Endothelial cell of umbilical vein (primary cell): ENCODE data around the gene AHRR. TPM values are rescaled to one million over a fixed set of nuclear protein-coding genes. Genes with fewer than 3 reads are reported as not detected.

ENCODE experiments used
- BruUV-seq: library from RNA; stranded (reverse); fragments of 400-500 nt; replicated peaks from 2 replicates; lab custom pipeline; 2021; lab: Mats Ljungman, UMichigan
- CTCF ChIA-PET: fragments of 300-600, 350-600 bp; sonication (Branson Sonifier 250); formaldehyde crosslinking; loops from one replicate; lab custom pipeline; 2021; ENCODE audit warnings: antibody characterized with exemption, inconsistent platforms; lab: Charles Lee
- POLR2A ChIA-PET: fragments of 300-600, 350-600 bp; sonication (Branson Sonifier 250); formaldehyde crosslinking; loops from one replicate; lab custom pipeline; 2021; ENCODE audit warnings: antibody characterized with exemption, inconsistent platforms; lab: Charles Lee
- DNase-seq: peaks from one replicate; pipeline ENCODE4 v3.0.0-alpha.2; 2011; ENCODE audit warnings: low read depth, low spot score
- FAIRE-seq: peaks from 2 replicates; lab custom pipeline; 2011; peaks lifted over from hg19 to GRCh38; lab: Jason Lieb, UNC
- H2AFZ ChIP-seq: 2 replicates; pipeline ENCODE4 v1.6.0; 2012; ENCODE audit warnings: low read depth, low read length, control low read depth, inconsistent platforms
- H3K27ac ChIP-seq: 2 replicates; pipeline ENCODE4 v1.5.1; 2011; ENCODE audit warnings: low read depth, mild to moderate bottlenecking, control low read depth, low read length, moderate library complexity; ENCODE audit not compliant: insufficient read depth
- H3K27me3 ChIP-seq, 2 experiments: 2 replicates each; pipeline versions ENCODE4 v1.6.0 to v1.6.1; 2011; ENCODE audit warnings: low read length in 2 of 2, mixed read lengths in 1 of 2; ENCODE audit not compliant: control insufficient read depth in 2 of 2, insufficient read depth in 2 of 2
- H3K36me3 ChIP-seq, 2 experiments: 2 replicates in 1 of 2; 3 replicates in 1 of 2; pipeline ENCODE4 v1.5.1; 2011; ENCODE audit warnings: low read length in 2 of 2, mild to moderate bottlenecking in 1 of 2, moderate library complexity in 1 of 2; ENCODE audit not compliant: control insufficient read depth in 2 of 2, insufficient read depth in 2 of 2; ENCODE audit errors: extremely low read depth in 1 of 2
- H3K4me1 ChIP-seq: 3 replicates; pipeline ENCODE4 v1.5.1; 2011; ENCODE audit warnings: mild to moderate bottlenecking, low read length; ENCODE audit not compliant: control insufficient read depth, insufficient read depth; ENCODE audit errors: extremely low read depth
- H3K4me2 ChIP-seq: 2 replicates; pipeline ENCODE4 v1.6.1; 2011; ENCODE audit warnings: low read length, control low read depth, mixed read lengths; ENCODE audit not compliant: insufficient read depth
- H3K4me3 ChIP-seq, 3 experiments: fragments of 200-600 bp in 1 of 3; sonication (generic), shearing (Covaris generic) in 1 of 3; replicated peaks in 1 of 3; 2 replicates each; pipeline ENCODE4 v1.5.1; 2011 to 2016; ENCODE audit warnings: control low read depth in 3 of 3, low read length in 3 of 3, mild to moderate bottlenecking in 2 of 3, inconsistent platforms in 1 of 3, low read depth in 1 of 3, moderate library complexity in 1 of 3; ENCODE audit not compliant: insufficient read depth in 1 of 3
- H3K79me2 ChIP-seq: 2 replicates; pipeline ENCODE4 v1.6.0; 2012; ENCODE audit warnings: low read length, inconsistent platforms; ENCODE audit not compliant: control insufficient read depth, insufficient read depth
- H3K9ac ChIP-seq: replicated peaks from 2 replicates; pipeline ENCODE3; 2011; ENCODE audit warnings: low read length, control low read depth; ENCODE audit not compliant: insufficient read depth; ENCODE audit errors: extremely low read depth
- H3K9me1 ChIP-seq: replicated peaks from 3 replicates; pipeline ENCODE4 v1.6.0; 2011; ENCODE audit warnings: mild to moderate bottlenecking, low read length; ENCODE audit not compliant: control insufficient read depth, insufficient read depth; ENCODE audit errors: extremely low read depth
- H3K9me3 ChIP-seq: replicated peaks from 2 replicates; pipeline ENCODE4 v1.5.1; 2012; ENCODE audit warnings: low read length, inconsistent platforms; ENCODE audit not compliant: control insufficient read depth, insufficient read depth
- H4K20me1 ChIP-seq: replicated peaks from 2 replicates; pipeline ENCODE3; 2011; ENCODE audit warnings: mild to moderate bottlenecking, low read length; ENCODE audit not compliant: control insufficient read depth, insufficient read depth; ENCODE audit errors: extremely low read depth
- GATA2 ChIP-seq: IDR thresholded peaks from 2 replicates; pipeline ENCODE4 v1.7.0; 2011; ENCODE audit warnings: low read depth, mild to moderate bottlenecking, moderate library complexity, mixed read lengths, low read length; ENCODE audit not compliant: insufficient read length, insufficient read depth
- dilution Hi-C: fragments of 300-500 bp; cut with MboI; formaldehyde crosslinking; loops from one replicate; pipeline ENCODE4 v1.15.0; 2019; ENCODE audit warnings: low sequenced_read_pairs; ENCODE audit not compliant: extremely low pct_ligation_motif_present
- intact Hi-C: fragments of 100-400 bp; cut with micrococcal nuclease; formaldehyde crosslinking; loops from one replicate; pipeline ENCODE4 v1.10.0; 2022
- polyA plus RNA-seq, 4 experiments: library from polyadenylated mRNA; depleted of rRNA in 3 of 4; stranded (reverse) in 3 of 4; unstranded in 1 of 4; fragments of >200 nt; gene quantifications; 2 replicates each; pipeline versions ENCODE4 v1.2.1 to v1.2.3, GENCODE V29; 2011 to 2012; ENCODE audit warnings: missing spikeins in 1 of 4
- total RNA-seq: library from RNA; stranded (reverse); gene quantifications from 2 replicates; pipeline ENCODE4 v1.2.3, GENCODE V29; 2021
- TF ChIP-seq, protein P1 (sequence below), 2 donors: IDR thresholded peaks; 1 replicate in 1 of 2; 2 replicates in 1 of 2; pipeline ENCODE4 v1.5.1; 2011; ENCODE audit warnings: low read length in 2 of 2, mild to moderate bottlenecking in 2 of 2, moderate library complexity in 2 of 2, control low read depth in 1 of 2, inconsistent platforms in 1 of 2, low read depth in 1 of 2; ENCODE audit not compliant: insufficient read depth in 1 of 2; ENCODE audit errors: extremely low read depth in 1 of 2

Gene AHRR
- total and polyA plus RNA-seq, 2 donors (not counting 3 experiments of a cell fraction or from before 2014, with no cell fraction given) = 3.1 to 7.3 TPM

DNA sequence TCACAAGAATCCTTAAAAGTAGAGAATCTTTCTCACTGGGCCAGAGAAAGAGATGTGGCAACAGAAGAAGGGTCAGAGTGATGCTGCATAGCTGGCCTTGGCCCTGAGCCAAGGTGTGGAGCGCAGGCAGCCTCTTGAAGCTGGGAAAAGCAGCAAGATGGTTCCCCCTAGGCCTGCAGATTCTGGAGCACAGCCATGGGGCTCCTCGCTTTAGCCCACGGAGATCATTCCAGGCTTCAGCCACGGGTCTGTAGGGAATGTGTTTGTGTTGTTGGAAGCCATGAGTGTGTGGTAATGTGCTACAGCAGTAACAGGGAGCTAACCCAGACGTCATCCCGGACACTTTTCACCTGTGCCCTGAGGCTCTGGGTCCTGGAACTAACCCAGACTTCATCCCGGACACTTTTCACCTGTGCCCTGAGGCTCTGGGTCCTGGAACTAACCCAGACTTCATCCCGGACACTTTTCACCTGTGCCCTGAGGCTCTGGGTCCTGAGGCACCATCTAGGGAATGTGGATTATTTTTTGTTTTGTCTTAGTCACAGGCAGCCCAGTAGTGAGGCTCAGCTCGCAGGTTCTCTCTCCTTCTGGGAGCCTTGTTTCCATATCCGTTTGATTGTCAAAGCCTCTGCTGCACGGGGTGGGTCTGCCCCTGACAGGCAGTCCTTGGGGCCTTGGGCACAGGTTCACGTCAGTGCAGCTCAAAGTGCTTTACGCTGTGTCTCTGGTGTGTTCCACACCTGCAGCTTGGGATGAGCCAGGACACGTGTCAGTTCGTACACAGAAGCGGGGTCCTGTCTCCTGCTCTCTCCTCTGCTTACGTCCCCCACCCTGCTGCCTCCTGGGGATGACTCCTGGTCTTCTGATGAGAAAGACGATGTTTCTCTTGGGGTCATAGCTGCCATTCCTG lies 65.2 kb downstream of the AHRR start:
- DNase-seq (no peak), FAIRE-seq (no peak)
- Histone ChIP-seq H3K9me1 (no peaks in the 10 kb centered on the region), H3K27me3 (no peaks in the 10 kb centered on the region), H3K4me1 (peaks cover 8% of the 10 kb centered on the region), H3K79me2 (no peaks in the 10 kb centered on the region), H4K20me1 (no peaks in the 10 kb centered on the region), H2AFZ (no peak overlapping the region), H3K27ac (no peak overlapping the region), H3K36me3 (no peaks in the 10 kb centered on the region), H3K4me2 (no peak overlapping the region), H3K4me3 (no peak overlapping the region), H3K9ac (no peak overlapping the region), H3K9me3 (no peaks in the 10 kb centered on the region)
- ChIA-PET POLR2A (no interaction called here), CTCF (interaction anchor here (1.1 to 1.3 kb wide), 2 partner anchors 33 to 86 kb away, joined by 3 read pairs; no protein-coding TSS in a partner anchor)
- BruUV-seq = no TSS peak
- intact Hi-C loops (no loop called here), dilution Hi-C loops (no loop called here)
- TF ChIP-seq, protein P1, sequence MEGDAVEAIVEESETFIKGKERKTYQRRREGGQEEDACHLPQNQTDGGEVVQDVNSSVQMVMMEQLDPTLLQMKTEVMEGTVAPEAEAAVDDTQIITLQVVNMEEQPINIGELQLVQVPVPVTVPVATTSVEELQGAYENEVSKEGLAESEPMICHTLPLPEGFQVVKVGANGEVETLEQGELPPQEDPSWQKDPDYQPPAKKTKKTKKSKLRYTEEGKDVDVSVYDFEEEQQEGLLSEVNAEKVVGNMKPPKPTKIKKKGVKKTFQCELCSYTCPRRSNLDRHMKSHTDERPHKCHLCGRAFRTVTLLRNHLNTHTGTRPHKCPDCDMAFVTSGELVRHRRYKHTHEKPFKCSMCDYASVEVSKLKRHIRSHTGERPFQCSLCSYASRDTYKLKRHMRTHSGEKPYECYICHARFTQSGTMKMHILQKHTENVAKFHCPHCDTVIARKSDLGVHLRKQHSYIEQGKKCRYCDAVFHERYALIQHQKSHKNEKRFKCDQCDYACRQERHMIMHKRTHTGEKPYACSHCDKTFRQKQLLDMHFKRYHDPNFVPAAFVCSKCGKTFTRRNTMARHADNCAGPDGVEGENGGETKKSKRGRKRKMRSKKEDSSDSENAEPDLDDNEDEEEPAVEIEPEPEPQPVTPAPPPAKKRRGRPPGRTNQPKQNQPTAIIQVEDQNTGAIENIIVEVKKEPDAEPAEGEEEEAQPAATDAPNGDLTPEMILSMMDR (IDR thresholded peaks at IDR 0.05; ENCODE audit: extremely low read depth in 1 of 2, insufficient read depth in 1 of 2, low read depth in 1 of 2, low read length in 2 of 2) = no peak
- no peak for TF ChIP-seq GATA2
